HG03066 (cell line): ENCODE data around the gene TBCCD1.
"Not testable (repeated sequence)": the region's sequence is repeated elsewhere in the genome, so short reads cannot be mapped to it uniquely, and the experiment has no call there.

ENCODE experiments used
- ATAC-seq: cut with Tn5 transposase; IDR thresholded peaks from one replicate; pipeline ENCODE4 v1.9.1; 2021; ENCODE audit warnings: low read depth; ENCODE audit not compliant: unreplicated experiment

Gene TBCCD1

DNA sequence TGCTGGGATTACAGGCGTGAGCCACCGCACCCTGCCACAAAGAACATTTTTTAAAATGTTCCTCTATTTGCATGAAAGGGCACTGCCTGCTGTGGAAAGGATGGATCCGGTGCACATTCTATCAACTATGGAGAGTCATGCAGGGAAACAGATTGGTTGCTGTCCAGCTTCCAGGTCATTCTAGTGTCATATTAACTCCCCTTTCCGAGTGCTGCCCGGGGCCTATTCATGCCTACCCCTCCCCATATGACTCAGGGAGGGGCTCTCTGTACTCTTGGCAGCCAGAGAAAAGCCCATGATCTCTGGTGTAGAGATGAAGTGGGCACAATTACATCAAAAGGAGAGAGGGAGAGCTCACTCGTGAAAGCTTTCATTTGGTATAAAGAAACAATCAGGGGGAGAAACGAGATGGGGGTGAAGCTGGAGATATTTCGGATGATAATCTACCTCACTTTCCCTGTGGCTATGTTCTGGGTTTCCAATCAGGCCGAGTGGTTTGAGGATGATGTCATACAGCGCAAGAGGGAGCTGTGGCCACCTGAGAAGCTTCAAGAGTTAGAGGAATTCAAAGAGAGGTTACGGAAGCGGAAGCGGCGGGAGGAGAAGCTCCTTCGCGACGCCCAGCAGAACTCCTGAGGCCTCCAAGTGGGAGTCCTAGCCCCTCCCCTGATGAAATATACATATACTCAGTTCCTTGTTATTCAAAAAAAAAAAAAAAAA, 29.6 kb upstream of the TBCCD1 start:
- no peak for ATAC-seq

DNA sequence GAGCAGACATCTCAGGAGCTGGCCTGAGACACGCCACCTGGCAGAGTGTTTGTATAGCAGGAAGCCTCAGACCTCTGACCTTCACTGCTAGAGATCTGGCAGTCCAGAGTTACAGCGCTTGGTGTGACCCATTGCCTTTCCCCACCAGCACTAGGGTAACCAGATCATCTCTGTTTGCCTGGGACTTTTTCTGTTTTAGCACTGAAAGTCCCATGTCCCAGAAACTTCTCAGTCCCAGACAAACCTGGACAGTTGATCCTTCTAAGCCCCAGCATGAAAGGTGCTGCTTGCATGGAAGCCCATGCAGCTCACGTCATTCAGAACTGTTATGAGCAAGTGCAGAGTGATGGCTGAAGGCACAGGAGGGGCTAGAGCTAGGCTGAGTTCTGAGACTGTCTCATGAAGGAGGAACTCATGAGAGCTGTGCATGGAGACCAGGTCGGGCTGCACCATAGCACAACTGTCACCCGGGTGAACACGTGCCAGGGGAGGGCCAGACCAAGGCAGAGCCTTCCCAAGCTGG, 27.5 kb upstream of the TBCCD1 start:
- ATAC-seq: no peak

DNA sequence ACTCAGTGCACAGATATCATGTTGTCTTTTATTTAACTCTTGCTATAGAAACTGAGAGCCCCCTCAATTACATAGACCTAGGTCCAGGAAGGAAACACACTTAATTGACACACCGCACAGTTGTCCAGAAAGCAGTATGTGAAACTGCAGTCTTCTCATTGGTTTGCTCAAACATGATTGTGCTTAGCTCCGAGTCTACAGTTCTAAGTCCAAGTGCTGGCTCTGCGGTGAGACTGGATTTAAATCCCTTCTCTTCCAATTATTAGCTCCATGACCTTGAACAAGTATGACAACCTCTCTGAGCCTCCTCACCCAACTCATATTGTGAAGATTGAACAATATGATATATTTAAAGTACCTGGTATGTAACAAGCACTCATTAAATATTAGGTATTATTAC, 26.7 kb upstream of the TBCCD1 start:
- ATAC-seq: no peak

DNA sequence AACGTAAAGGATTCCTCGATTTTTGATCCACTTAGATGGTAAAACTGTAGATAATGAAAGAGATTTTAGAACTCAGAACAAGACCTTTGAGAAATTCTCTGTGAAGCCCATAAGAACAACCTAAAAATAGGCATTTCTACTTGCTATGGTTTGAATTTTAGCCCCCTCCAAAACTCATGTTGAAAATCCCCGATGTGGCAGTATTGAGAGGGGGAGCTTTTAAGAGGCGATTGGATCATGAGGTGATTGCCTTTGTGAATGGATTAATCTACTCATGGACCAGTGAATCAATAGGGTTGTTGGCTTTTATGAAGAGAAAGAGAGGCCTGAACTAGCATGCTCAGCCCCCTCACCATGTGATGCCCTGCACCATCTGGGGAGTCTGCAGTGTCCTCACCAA, 25.5 kb upstream of the TBCCD1 start:
- no peak for ATAC-seq

DNA sequence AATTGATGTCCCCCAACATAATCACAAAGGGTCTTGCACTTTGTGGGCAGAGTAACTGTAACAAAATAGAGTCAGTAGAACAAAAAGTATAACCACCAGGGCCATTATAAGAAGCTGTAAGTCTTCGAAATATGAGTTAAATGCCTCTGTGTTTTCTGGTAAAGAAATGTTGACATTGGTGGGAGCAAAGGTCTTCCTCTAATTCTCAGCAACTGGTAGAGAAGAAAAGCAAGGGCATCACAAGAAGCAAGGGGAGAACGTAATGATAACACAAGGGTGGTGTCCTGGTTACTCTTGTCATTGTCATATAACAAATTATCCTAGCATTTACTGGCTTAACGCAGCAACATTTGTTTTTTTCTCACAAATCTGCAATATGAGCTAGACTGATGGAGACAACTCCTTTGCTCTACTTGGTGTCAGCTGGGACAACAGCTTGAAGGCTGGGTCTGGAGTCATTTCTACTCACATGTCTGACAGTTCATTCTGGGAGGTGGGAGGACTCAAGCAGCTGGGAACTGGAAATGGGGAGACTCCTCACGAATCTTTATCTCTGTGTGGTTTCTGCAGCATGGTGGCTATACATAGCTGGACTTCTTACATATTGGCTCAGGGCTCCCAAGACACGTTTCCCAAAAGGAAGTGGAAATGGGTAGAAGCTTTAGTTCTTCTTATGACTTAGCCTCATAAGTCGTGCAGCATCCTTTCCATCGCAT, 23.6 kb upstream of the TBCCD1 start:
- ATAC-seq: no peak

DNA sequence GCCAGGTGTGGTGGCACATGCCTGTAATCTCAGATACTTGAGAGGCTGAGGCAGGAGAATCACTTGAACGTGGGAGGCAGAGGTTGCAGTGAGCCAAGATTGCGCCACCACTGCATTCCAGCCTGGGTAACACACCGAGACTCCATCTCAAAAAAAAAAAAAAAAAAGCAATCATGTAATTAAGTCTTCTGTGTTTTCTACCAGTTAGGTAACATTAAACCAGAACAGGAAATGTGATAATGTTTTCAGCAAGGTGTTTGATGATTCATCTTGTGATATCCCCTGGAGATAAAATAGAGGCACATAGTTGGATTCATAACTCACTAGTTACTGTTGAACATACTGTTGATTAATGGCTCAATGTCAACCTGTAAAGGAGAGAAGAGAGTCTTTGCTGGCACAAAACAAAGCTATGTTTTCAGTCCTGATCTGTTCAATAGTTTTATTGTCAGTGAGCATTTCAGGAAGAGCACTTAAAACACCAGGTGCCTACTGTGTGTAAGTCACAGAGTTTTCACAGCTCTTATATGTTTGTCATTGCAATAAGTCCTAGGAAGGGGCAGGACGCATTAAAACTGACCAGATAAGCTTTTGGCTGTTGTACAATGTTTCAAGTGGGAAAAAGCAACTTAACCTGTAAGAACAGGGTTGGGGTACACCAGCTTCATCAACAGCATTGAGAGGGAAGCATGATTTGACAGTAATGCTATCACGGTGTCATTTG, 22.9 kb upstream of the TBCCD1 start:
- ATAC-seq: no peak

DNA sequence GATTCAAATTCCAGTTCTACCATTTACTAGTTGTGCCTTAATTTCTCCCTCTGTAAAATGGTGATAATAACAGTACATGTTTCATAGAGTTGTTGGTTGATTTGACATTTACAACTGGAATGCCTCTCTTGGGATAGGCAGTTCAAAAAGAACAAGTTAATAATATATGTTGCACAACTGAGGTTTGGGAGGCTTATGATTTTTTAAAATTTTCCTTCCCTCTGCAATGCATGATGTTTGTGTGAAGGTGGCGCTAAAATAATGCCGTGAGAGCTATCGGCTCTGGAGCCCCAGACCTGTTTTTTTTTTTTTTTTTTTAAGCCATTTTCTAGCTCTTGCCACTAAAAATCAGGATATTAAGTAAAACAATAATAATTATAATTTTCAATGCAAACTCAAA, 22.0 kb upstream of the TBCCD1 start:
- ATAC-seq: no peak

DNA sequence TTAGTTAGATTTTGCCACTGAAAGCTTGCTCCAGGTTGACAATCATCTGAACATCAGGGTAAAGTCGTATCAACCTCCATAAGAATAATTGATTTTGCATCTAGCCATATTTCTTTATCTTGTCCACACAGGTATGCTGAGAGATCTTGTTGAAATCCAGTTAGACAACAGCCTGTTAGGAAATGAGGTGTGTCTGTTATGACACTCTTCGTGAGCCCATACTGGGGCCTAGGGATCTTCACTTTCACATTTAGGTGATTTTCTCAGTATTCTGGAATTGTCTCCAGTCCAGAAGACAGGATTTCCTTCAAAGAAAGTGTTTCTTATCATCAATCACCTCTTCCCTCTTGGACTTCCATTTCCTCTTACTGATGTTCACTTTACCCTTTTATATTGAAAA, 21.5 kb upstream of the TBCCD1 start:
- ATAC-seq: no peak

DNA sequence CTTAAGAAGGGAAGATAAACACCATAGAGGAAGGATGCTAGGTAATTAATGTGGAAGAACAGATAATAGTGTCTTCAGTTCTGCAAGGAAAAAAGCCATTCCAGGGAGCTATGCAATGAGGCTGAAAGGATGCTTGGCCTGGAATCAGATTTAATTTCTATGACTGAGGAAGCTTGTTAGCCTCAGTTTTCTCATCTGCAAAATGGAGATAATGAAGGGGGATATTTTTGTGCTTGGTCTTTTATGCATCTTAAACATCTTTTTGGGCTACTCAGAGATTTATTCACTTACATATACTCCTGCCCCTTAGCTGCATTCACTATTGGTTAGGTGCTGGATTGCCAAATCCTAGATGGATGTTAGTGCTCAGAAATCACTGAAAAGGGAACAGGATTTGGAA, 20.0 kb upstream of the TBCCD1 start:
- no peak for ATAC-seq

DNA sequence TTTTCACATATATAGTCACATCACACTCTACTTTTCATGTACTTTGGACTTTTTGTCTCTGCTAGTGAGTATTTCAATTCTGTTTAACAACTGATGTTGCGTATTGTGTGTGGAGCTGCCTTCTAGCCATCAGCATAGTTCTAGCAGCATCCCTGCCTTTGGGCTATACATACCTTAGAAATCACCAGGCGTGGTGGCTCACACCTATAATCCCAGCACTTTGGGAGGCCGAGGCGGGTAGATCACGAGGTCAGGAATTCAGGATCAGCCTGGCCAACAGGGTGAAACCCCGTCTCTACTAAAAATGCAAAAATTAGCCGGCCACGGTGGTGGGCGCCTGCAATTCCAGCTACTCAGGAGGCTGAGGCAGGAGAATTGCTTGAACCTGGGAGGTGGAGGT, 19.1 kb upstream of the TBCCD1 start:
- ATAC-seq: not testable (repeated sequence)

DNA sequence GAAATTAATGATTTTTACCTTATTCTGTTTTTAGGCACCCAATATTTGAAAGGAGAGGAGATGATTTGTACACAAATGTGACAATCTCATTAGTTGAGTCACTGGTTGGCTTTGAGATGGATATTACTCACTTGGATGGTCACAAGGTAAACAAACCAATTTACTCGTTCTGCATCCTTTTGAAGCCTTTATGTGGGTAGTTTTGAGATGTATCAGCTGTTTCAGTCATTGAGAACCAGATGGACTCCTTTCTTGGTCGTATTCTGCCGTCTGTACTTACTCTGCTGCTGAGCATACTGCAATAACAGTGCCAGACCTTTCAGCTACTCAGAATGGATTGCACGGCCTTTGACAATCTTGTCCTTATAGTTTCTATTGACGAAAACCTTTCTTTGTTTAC, 16.7 kb upstream of the TBCCD1 start:
- ATAC-seq: no peak

DNA sequence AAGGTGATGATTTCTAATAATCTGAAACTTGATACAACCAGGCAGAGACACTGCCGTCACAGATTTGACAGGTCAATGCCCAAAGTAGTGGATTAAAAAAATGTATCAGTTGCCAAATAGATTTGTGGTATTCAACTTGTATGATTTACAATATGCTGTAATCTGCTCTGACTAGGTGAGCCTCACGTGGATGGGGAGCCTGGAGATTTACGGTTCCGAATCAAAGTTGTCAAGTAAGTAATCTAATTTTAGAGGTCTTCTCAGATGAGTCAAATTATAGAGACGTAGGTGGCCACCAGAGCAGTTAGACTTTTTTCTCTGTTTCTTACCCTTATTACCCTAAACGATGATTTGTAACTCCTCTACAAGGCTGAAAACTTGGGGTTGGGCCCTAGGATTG, 15.4 kb upstream of the TBCCD1 start:
- no peak for ATAC-seq

DNA sequence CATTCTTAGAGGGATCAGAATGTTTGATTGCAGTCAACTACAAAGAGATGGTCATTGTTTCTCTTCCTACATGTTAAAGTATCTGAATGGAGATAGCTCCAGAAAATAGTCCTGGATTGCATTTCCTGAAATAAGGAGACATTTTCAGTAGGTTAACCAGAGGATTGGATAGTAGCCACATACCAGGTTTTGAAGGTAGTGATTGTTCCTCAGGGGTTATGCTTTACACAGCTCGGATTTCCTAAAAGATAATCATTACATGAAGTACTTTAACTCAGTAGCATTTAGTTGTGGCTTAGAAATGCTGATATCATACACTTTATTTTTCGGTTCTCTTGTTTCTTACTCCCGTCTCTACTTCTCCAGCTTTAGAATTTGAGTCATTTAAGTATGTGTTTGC, 13.6 kb upstream of the TBCCD1 start:
- no peak for ATAC-seq

DNA sequence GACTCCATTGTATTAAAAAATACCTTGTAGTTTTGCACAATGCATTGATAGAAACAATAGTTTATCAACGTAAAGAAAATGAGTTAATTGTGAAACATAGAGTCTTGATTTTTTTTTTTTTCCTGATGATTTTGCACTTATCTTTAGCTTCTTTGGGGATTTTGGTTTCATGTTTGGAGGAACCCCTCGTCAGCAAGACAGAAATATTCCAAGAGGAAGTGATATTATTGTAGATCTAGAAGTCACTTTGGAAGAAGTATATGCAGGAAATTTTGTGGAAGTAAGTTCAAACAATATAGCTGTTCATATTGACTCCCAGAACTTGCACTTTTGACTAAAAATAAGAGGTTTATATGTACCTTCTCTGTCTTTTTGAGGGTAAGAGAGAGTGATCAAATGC, 10.4 kb upstream of the TBCCD1 start:
- ATAC-seq: no peak

DNA sequence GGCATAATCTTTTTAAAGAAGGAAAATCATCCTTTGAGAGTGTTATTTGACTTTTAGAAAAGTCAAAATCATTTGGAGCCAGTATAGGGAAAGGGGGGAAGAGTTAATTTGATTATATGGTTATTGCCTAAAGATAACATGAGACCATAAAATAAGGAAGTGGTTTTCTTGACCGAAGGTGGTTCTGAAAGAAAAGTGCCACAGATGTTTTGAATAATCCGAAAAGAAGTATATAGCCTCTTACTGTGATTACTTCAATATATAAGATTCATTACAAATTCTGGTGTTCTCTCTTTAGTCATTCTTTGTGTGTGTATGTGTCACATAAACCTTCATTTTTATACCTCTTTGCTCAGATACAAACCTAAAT, 4.5 kb upstream of the TBCCD1 start:
- ATAC-seq: no peak

DNA sequence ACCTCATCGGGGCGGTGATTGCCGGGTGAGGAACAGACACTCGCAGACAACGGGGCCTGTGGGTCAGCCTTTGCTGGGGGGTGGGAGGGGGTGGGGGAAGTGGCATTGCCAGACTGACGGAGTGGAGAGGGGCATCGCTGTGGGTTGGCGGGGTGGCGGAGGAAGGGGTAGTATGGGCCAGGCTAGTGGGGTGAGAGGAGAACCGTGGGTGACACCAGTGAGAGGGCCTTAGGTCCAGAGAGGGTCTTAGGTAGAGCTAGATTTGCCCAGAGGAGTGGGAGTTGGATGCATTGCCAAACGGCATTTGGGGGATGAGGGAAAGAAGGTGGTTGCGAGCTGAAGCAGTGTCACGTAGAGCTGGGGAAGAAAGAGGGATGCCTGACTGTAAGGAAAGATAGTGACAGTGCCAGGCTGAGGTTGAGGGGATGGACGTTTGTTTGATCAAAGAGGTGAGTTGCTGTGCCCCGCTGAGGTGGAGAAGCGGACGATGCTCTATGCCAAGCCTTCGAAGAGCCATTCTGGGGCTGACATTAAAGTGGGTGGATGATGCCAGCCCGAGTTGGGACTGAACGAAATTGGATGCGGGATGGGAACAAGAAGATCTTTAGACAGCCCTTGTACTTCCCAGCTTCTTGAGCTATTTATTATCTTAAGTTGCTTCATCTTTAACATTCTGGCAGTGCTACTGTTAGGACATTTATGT, 4.0 kb upstream of the TBCCD1 start:
- ATAC-seq: no peak

DNA sequence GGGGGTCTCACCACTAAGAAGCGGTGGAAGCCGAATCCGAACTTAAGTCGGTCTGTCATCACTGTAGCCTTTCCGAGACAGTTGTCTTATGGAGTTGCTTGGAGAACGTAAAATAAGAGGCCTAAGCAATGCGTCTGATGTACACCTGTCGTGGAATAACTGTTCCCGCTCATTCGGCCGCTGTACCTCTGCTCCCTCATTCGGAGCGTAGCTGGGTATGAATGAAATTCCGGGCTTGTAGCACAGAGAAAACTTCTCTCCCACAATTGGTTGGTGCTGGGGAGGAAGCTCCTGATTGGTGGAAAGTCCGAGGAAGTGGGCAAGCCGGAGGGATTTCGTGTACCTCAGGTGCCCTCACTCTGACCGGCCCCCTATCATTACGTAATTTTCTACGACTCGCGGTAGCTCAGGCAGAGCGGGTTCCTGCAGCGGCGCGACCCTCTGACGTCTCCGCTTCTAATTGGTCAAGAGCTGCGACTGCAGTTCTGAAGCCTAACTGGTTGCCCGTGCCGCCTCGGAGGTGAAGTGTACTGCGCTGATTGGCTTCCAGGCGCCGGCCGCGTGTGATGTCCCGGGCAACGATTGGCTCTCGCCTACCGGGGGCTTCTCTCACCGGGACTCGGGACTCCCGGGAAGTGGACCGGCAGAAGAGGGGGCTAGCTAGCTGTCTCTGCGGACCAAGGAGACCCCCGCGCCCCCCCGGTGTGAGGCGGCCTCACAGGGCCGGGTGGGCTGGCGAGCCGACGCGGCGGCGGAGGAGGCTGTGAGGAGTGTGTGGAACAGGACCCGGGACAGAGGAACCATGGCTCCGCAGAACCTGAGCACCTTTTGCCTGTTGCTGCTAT, 3.2 kb upstream of the TBCCD1 start, which contains the start of gene DNAJB11:
DNAJB11 (plus strand) TSS at position 625 of the 845 bp plus-strand sequence; CDS start at position 803, 178 bp downstream.
- ATAC-seq: peak; percentile 85

DNA sequence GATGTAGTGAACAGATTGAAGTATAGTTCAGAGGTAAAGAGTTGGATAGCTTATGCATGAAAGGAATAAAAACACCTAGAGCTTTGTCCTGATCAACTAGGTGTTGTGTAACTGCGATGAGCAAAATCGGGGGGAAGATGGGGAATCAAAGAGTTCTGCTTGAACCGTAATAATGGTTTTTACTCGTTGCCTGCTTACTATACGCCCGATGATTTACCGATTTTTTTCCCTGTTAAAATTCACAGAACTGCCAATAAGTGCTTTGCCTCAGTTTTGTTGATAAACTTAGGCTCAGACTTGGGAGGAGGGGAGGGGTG, 2.6 kb upstream of the TBCCD1 start:
- ATAC-seq: no peak

DNA sequence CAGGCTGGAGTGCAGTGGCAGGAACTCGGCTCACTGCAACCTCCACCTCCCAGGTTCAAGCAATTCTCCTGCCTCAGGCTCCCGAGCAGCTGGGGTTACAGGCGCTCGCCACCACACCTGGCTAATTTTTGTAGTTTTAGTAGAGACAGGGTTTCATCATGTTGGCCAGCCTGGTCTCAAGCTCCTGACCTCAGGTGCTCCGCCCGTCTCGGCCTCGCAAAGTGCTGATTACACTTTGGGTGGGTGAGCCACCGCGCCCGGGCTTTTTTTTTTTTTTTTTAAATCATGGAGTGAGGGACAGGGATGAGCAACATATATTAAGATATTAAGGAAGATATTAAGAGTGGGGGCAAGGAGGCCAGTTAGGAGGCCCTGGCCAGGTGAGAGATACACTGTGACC, 2.2 kb upstream of the TBCCD1 start:
- ATAC-seq: not testable (repeated sequence)

DNA sequence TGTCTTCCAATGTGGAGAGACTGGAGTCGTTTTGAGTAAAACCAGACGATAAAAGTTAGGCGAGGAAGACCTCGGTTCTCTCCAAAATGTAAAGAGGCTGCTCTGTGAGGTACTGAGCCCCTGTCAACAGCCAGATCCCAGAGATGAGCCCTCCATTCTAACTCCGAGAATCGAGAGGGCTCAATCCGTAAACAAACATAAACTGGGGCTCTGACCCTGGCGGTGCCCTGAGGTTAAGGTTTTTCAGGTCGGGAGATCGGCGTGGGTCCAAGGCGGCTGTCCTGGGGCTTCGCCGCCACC, 417 bp downstream of the TBCCD1 start:
- no peak for ATAC-seq
